PC-9 (cell line): ENCODE data around the gene RUNX2.

Experiments
- CTCF ChIP-seq: fragments of 200-600 bp; sonication (generic); conservative IDR thresholded peaks from 2 replicates; pipeline ENCODE4 v1.6.1; 2017; ENCODE audit warnings: mixed run types, antibody characterized with exemption, mild to moderate bottlenecking, moderate library complexity
- EZH2 ChIP-seq: fragments of 200-600 bp; sonication (generic); IDR thresholded peaks from 2 replicates; pipeline ENCODE4 v1.8.0; 2017; ENCODE audit warnings: antibody characterized with exemption, low read depth

GRCh38 chr6:45710304-45710821 lies 382.2 kb downstream of the RUNX2 start:
- TF ChIP-seq CTCF (no peak), EZH2 (no peak)
